ENCODE results near the gene FLT1. TPM values are rescaled to one million over a fixed set of nuclear protein-coding genes. Genes with fewer than 3 reads are reported as not detected.

Gene FLT1
- total RNA-seq, 2 donors from 2014 or later = 12.3 to 44.6 TPM

DNA sequence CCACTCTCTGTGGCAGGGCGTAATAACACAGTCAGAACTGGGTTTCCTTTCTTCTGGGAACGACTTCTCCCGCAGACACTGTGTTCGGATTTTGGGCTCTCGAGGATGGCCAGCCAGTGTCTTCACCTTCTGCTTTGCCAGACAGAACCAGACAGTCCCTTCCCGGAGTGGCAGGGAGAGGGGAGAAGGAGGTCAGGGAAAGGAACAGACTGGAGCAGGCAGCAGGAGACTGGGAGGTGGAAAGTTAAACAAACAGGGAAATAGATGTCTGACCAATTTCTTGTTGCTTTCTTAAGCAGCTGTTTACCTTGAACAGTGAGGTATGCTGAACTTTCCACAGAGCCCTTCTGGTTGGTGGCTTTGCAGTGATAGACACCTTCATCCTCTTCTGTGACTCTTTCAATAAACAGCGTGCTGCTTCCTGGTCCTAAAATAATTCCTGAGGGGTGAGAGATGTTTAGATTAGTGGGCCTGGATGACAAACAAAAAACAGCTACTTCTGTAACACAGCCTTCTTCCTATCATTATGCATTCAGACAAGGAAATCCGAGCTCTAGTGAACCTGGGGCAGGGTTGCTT lies 137.6 kb downstream of the FLT1 start:
- H3K36me3 ChIP-seq = no peaks in the 10 kb centered on the region
- no peaks in the 10 kb centered on the region for H3K27me3 ChIP-seq (replicated peaks; ENCODE audit: insufficient read depth)
- ATAC-seq (ENCODE audit: insufficient number of reproducible peaks, low FRiP score, low read depth) = no peak
- no peak overlapping the region for H3K27ac ChIP-seq
- TF ChIP-seq, protein P1, sequence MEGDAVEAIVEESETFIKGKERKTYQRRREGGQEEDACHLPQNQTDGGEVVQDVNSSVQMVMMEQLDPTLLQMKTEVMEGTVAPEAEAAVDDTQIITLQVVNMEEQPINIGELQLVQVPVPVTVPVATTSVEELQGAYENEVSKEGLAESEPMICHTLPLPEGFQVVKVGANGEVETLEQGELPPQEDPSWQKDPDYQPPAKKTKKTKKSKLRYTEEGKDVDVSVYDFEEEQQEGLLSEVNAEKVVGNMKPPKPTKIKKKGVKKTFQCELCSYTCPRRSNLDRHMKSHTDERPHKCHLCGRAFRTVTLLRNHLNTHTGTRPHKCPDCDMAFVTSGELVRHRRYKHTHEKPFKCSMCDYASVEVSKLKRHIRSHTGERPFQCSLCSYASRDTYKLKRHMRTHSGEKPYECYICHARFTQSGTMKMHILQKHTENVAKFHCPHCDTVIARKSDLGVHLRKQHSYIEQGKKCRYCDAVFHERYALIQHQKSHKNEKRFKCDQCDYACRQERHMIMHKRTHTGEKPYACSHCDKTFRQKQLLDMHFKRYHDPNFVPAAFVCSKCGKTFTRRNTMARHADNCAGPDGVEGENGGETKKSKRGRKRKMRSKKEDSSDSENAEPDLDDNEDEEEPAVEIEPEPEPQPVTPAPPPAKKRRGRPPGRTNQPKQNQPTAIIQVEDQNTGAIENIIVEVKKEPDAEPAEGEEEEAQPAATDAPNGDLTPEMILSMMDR (IDR thresholded peaks at IDR 0.05) = no peak
- no peaks in the 10 kb centered on the region for H3K4me1 ChIP-seq (ENCODE audit: control insufficient read depth in 1 of 2, low read depth in 2 of 2)
- DNase-seq (ENCODE audit: low spot score) = no peak
- no peaks in the 10 kb centered on the region for H3K9me3 ChIP-seq
- H3K4me3 ChIP-seq = no peak overlapping the region

DNA sequence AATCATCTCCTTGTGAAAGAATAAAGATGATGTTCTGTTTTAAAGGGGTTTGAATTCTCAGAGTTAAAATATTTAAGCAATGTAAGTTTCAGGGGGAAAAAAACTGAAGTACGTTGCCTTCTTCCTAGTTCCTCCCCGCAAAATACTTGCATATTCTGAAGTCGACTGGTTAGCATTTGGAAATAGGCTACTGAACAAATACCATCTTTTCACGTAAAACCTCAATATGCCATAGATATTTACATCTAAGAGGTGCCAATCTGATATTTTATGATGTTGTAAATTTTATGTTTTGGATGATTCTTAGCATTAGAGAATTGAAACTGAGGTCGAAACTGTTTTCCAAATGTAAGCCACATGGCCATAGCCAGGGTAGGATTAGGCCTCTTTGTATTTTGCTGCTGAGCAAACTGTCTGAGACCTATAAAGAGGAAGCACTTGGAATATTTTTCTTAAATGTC lies 138.3 kb downstream of the FLT1 start:
- Histone ChIP-seq H3K9me3 (no peaks in the 10 kb centered on the region), H3K4me3 (no peak overlapping the region), H3K4me1 (ENCODE audit: control insufficient read depth in 1 of 2, low read depth in 2 of 2) (no peaks in the 10 kb centered on the region), H3K27me3 (replicated peaks; ENCODE audit: insufficient read depth) (no peaks in the 10 kb centered on the region), H3K36me3 (no peaks in the 10 kb centered on the region), H3K27ac (no peak overlapping the region)
- DNase-seq (ENCODE audit: low spot score) (no peak), ATAC-seq (ENCODE audit: insufficient number of reproducible peaks, low FRiP score, low read depth) (no peak)
- TF ChIP-seq, protein P1 (IDR thresholded peaks at IDR 0.05) = no peak

DNA sequence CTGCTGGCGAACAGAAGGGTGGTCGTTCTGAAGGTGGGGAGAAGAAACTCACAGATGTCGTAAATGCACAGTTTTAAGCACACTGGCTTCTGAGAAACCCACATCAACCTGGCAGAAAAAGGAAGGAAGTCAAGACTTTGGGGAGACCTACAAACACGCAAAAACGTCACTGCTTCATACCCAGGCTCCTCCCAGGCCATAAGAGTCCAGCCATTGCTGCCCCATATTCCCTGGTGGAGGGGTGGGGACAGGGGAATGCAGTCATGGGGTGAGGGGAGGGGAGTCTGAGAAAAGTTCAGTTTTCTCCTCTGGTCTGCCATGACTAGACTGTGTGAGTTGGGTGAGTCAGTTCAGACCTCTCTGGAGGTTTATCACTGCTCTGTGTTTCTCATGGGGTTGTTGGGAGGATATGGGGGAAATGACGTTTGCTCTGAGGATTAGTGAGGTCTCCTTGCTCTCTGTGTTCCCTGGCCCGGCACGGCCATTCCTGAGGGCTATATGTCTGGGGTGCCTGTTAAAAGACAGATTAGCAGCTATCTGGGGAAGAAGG lies 139.0 kb downstream of the FLT1 start:
- no peaks in the 10 kb centered on the region for H3K36me3 ChIP-seq
- DNase-seq (ENCODE audit: low spot score) (no peak), ATAC-seq (ENCODE audit: insufficient number of reproducible peaks, low FRiP score, low read depth) (no peak)
- H3K27ac ChIP-seq = no peak overlapping the region
- no peaks in the 10 kb centered on the region for H3K27me3 ChIP-seq (replicated peaks; ENCODE audit: insufficient read depth)
- TF ChIP-seq, protein P1 (IDR thresholded peaks at IDR 0.05) = no peak
- H3K4me1 ChIP-seq (ENCODE audit: control insufficient read depth in 1 of 2, low read depth in 2 of 2) = no peaks in the 10 kb centered on the region
- no peak overlapping the region for H3K4me3 ChIP-seq
- H3K9me3 ChIP-seq = no peaks in the 10 kb centered on the region

DNA sequence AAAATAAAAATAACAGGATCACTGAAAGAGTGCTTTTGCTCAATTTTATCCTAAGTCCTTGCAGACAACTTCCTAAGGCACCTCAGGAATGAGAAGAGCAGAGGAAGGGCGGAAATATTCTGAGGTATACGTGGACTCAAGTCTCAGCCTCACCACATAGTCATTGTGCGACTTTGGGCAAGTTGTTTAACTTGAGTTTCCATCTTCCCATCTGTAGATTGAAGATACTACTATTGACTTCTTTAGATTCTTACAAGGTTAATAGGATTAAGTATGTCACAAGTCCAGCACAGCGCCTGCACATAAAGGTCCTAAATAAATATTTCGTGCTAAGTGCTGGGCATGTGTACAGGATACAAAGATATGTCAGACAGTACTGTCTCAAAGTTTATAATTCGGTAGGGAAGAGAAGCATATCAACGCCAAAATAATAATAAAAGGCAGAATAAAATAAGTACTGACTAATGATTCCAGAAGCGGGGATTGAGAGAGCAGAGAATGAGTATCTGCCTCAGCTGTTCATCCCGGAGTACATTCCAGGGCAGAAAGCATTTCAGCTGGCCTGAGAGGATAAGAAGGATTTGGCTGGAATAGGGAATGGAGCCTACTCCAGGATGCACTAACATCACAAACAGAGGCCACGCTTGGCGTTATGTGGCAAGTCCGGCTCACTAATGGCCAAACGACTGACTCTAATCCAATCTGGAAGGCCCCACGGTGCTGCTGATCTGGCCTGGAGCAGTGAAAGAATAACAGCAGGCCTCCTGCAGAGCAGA lies 139.7 kb downstream of the FLT1 start:
- TF ChIP-seq, protein P1 (IDR thresholded peaks at IDR 0.05) = no peak
- H3K9me3 ChIP-seq = no peaks in the 10 kb centered on the region
- H3K27me3 ChIP-seq (replicated peaks; ENCODE audit: insufficient read depth) = no peaks in the 10 kb centered on the region
- H3K4me1 ChIP-seq (ENCODE audit: control insufficient read depth in 1 of 2, low read depth in 2 of 2) = no peaks in the 10 kb centered on the region
- H3K36me3 ChIP-seq = no peaks in the 10 kb centered on the region
- no peak for ATAC-seq (ENCODE audit: insufficient number of reproducible peaks, low FRiP score, low read depth)
- H3K4me3 ChIP-seq = no peak overlapping the region
- DNase-seq (ENCODE audit: low spot score) = no peak
- H3K27ac ChIP-seq = no peak overlapping the region

DNA sequence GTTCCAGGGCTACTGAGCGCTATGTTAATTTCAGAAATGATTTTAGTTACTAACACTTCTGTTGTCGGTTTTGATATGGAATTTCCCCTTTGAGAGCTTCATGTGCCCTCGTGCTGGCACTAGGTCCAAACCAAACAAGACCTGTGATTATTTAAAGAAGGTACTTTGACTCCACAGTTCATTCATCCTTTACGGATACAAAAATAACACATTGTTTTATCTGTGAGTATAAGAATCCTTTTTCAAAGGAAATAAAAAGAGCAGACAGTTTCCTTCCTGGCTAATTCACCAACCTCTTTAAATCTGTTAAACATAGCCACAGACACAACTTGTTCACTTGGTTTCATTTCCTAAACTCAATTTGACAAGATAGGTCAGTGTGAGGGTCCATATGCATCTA lies 141.2 kb downstream of the FLT1 start:
- DNase-seq (ENCODE audit: low spot score) (no peak), ATAC-seq (ENCODE audit: insufficient number of reproducible peaks, low FRiP score, low read depth) (no peak)
- no peaks in the 10 kb centered on the region for H3K27me3 ChIP-seq (replicated peaks; ENCODE audit: insufficient read depth)
- no peaks in the 10 kb centered on the region for H3K36me3 ChIP-seq
- no peak overlapping the region for H3K4me3 ChIP-seq
- H3K9me3 ChIP-seq = no peaks in the 10 kb centered on the region
- TF ChIP-seq, protein P1 (IDR thresholded peaks at IDR 0.05) = no peak
- H3K27ac ChIP-seq = no peak overlapping the region
- no peaks in the 10 kb centered on the region for H3K4me1 ChIP-seq (ENCODE audit: control insufficient read depth in 1 of 2, low read depth in 2 of 2)
